Measurements from ENCODE around the gene TRIM67. TPM values are rescaled to one million over a fixed set of nuclear protein-coding genes. Genes with fewer than 3 reads are reported as not detected.

The TRIM67 gene
- total RNA-seq, 1 donor from 2014 or later = not detected

DNA sequence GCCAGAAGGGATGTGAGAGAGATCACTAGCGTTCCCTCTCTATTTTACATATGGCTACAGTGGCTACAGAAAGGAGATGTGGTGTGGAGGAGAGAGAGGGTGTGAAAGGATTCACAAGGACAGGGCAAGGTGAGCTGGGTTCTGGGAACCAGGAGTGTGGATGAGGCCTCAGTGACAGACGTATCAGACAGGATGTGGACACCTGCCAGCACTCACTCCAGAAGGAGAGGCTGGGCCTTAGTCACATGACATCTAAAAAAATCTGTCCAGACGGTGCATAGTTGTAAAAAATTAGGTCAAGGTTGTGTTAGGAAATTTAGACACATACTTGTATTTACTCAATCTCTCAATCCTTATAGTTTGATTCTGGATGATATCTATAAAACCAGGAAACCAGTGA lies 10.6 kb downstream of the TRIM67 start:
- no peak overlapping the region for H3K4me3 ChIP-seq (ENCODE audit: low read depth, low read length)
- no peak for DNase-seq (ENCODE audit: low read depth)
- no peak for TF ChIP-seq CTCF (conservative IDR thresholded peaks at IDR 0.05; ENCODE audit: low read depth, low read length)

DNA sequence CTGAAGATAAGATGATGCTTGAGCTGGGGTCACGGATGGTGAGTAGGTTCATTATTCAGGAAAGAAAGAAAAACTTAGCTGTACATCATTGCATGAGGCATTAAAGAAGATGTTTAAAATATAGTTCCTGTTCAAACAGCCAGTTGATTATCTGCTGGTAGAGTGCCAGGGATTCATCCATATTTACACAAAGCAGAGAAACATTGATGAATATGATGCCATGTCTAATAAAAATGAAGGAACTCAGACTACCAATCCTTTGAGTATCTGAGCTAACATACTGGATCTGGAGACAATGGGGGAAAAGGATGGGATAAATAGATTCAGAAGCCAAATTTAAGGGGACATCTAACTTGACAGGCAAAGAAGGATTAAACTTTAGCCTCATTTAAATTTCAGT lies 14.6 kb downstream of the TRIM67 start:
- DNase-seq (ENCODE audit: low read depth) = no peak
- no peak for TF ChIP-seq CTCF (conservative IDR thresholded peaks at IDR 0.05; ENCODE audit: low read depth, low read length)
- no peak overlapping the region for H3K4me3 ChIP-seq (ENCODE audit: low read depth, low read length)

DNA sequence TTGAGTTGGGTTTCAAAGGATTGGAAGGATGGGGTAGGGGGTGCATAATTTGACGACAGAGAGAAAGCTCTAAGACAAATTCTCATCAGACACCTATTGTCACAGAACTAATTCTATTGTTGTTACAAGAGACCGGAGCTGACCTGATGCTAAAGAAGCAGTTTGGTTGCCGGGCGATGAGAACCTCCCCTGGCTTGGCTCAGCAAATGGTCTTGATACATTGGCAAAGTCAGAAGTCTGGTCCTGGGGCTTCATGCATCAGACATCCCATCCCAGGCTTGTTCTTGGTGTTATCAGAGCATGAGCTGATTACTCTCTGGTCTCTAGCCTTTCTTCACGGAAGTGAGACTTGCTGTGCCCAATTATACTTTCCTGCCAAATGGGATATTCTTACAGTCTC lies 15.4 kb downstream of the TRIM67 start:
- no peak overlapping the region for H3K4me3 ChIP-seq (ENCODE audit: low read depth, low read length)
- DNase-seq (ENCODE audit: low read depth) = no peak
- TF ChIP-seq CTCF (conservative IDR thresholded peaks at IDR 0.05; ENCODE audit: low read depth, low read length) = no peak

GRCh38 chr1:231177936-231178335 lies 16.1 kb downstream of the TRIM67 start:
- DNase-seq (ENCODE audit: low read depth) = no peak
- TF ChIP-seq CTCF (conservative IDR thresholded peaks at IDR 0.05; ENCODE audit: low read depth, low read length) = no peak
- no peak overlapping the region for H3K4me3 ChIP-seq (ENCODE audit: low read depth, low read length)

DNA sequence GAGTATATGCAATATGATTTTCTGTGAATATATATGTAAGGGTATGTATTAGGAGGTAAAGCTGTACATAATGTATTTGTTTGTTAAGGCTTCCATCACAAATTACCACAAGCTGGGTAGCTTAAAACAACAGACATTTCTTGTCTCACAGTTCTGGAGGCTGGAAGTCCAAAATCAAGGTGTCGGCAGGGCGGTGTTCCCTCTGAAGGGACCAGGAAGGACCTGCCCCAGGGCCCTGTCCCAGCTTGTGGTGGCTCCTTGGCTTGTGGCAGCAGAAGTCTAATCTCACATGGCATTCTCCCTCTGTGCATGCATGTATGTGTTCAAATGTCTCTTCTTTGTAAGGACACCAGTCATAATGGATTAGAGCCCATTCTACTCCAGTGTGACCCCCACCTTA lies 17.1 kb downstream of the TRIM67 start:
- H3K4me3 ChIP-seq (ENCODE audit: low read depth, low read length) = no peak overlapping the region
- DNase-seq (ENCODE audit: low read depth) = no peak
- no peak for TF ChIP-seq CTCF (conservative IDR thresholded peaks at IDR 0.05; ENCODE audit: low read depth, low read length)

- no peak overlapping the region for H3K4me3 ChIP-seq (ENCODE audit: low read depth, low read length)
- DNase-seq (ENCODE audit: low read depth) = no peak
- no peak for TF ChIP-seq CTCF (conservative IDR thresholded peaks at IDR 0.05; ENCODE audit: low read depth, low read length)
These were observed 18.2 kb downstream of the TRIM67 start for GRCh38 chr1:231180034-231180433.

GRCh38 chr1:231181271-231181670 lies 19.4 kb downstream of the TRIM67 start:
- DNase-seq (ENCODE audit: low read depth) = no peak
- TF ChIP-seq CTCF (conservative IDR thresholded peaks at IDR 0.05; ENCODE audit: low read depth, low read length) = no peak

More at GRCh38 chr1:231181271-231181670, 19.4 kb downstream of the TRIM67 start:
- no peak overlapping the region for H3K4me3 ChIP-seq (ENCODE audit: low read depth, low read length)
